HepG2 (cell line): ENCODE results near the gene HRCT1. TPM values are rescaled to one million over a fixed set of nuclear protein-coding genes. Genes with fewer than 3 reads are reported as not detected.

Experiments used
- ATAC-seq: fragments of 200-7000 bp; cut with Tn5 transposase; 3 replicates; pipeline ENCODE4 v1.9.1; 2020; ENCODE audit warnings: mild to moderate bottlenecking, moderate library complexity
- BruUV-seq: library from RNA; stranded (reverse); fragments of 400-500 nt; replicated peaks from 2 replicates; lab custom pipeline; 2021; lab: Mats Ljungman, UMichigan
- CTCF ChIA-PET: fragments of 300-600 bp; formaldehyde crosslinking; extraction: SDS; loops from one replicate; lab custom pipeline; 2021; ENCODE audit warnings: low total read pairs, inconsistent platforms, low intra/inter-chr PET ratio; lab: Yijun Ruan, JAX
- POLR2A ChIA-PET: fragments of 350-600 bp; sonication (Branson Sonifier 250); formaldehyde crosslinking; loops from one replicate; lab custom pipeline; 2020; ENCODE audit warnings: antibody characterized with exemption, inconsistent platforms; lab: Yijun Ruan, JAX
- DNase-seq: peaks from one replicate; pipeline ENCODE4 v3.0.0-alpha.2; 2015; ENCODE audit warnings: low spot score
- FAIRE-seq: peaks from 3 replicates; lab custom pipeline; 2011; peaks lifted over from hg19 to GRCh38; lab: Jason Lieb, UNC
- H2AFZ ChIP-seq: one replicate; pipeline ENCODE4 v1.6.1; 2011; ENCODE audit warnings: low read length, inconsistent platforms
- H3K27ac ChIP-seq: fragments of 300-600 bp; 3 replicates; pipeline ENCODE4 v1.8.0; 2011; ENCODE audit warnings: mixed run types, mild to moderate bottlenecking, mixed read lengths, low read length, inconsistent platforms; ENCODE audit not compliant: insufficient read depth; ENCODE audit errors: extremely low read length
- H3K27me3 ChIP-seq, 2 experiments: fragments of 200-600 bp in 1 of 2; 2 replicates in 1 of 2; 3 replicates in 1 of 2; pipeline versions ENCODE4 v1.6.0 to v1.8.0; 2011; ENCODE audit warnings: low read length in 2 of 2, mild to moderate bottlenecking in 2 of 2, moderate library complexity in 2 of 2, inconsistent platforms in 1 of 2; ENCODE audit not compliant: insufficient read depth in 2 of 2, control insufficient read depth in 1 of 2
- H3K36me3 ChIP-seq, 2 experiments: fragments of 200-600 bp in 1 of 2; replicated peaks in 1 of 2; 2 replicates in 1 of 2; 3 replicates in 1 of 2; pipeline versions ENCODE4 v1.5.1 to v1.8.0; 2011; ENCODE audit warnings: low read length in 2 of 2, inconsistent platforms in 1 of 2; ENCODE audit not compliant: insufficient read depth in 2 of 2, control insufficient read depth in 1 of 2
- H3K4me1 ChIP-seq: 2 replicates; pipeline ENCODE4 v1.5.1; 2012; ENCODE audit warnings: low read length, inconsistent platforms; ENCODE audit not compliant: insufficient read depth
- H3K4me2 ChIP-seq: 2 replicates; pipeline ENCODE4 v1.6.0; 2011; ENCODE audit warnings: low read depth, low read length, inconsistent platforms
- H3K4me3 ChIP-seq, 3 experiments: fragments of 200-600 bp in 1 of 3; sonication (generic), shearing (Covaris generic) in 1 of 3; replicated peaks in 1 of 3; 2 replicates each; pipeline ENCODE4 v1.5.1; 2011 to 2016; ENCODE audit warnings: low read length in 3 of 3, inconsistent platforms in 2 of 3, low read depth in 2 of 3, mild to moderate bottlenecking in 2 of 3, control low read depth in 1 of 3, mixed read lengths in 1 of 3; ENCODE audit not compliant: insufficient read depth in 1 of 3
- H3K79me2 ChIP-seq: one replicate; pipeline ENCODE4 v1.6.1; 2011; ENCODE audit warnings: low read length, inconsistent platforms; ENCODE audit not compliant: insufficient read depth
- H3K9ac ChIP-seq: 2 replicates; pipeline ENCODE4 v1.6.0; 2011; ENCODE audit warnings: mild to moderate bottlenecking, low read depth, low read length, inconsistent platforms; ENCODE audit not compliant: insufficient read depth
- H3K9me3 ChIP-seq: 2 replicates; pipeline ENCODE4 v1.5.1; 2012; ENCODE audit warnings: mild to moderate bottlenecking, low read length
- H4K20me1 ChIP-seq: 2 replicates; pipeline ENCODE4 v1.6.0; 2011; ENCODE audit warnings: inconsistent platforms, mild to moderate bottlenecking, low read length, moderate library complexity; ENCODE audit not compliant: insufficient read depth
- CCAR2 ChIP-seq: fragments of 200-400 bp; formaldehyde crosslinking; optimal IDR thresholded peaks from 2 replicates; pipeline ENCODE3; 2018; ENCODE audit warnings: low read depth, mild to moderate bottlenecking, low read length, moderate library complexity
- ELF1 ChIP-seq: sonication (generic); formaldehyde crosslinking; IDR thresholded peaks from 2 replicates; pipeline ENCODE4 v1.4.0; 2020; ENCODE audit warnings: missing genetic modification reagents
- POLR2G ChIP-seq: fragments of 200-400 bp; formaldehyde crosslinking; IDR thresholded peaks from 2 replicates; pipeline ENCODE4 v1.6.1; 2018; ENCODE audit warnings: mild to moderate bottlenecking, low read depth, low read length, moderate library complexity
- PRDM4 ChIP-seq: sonication (generic); formaldehyde crosslinking; IDR thresholded peaks from 2 replicates; pipeline ENCODE4 v1.9.0; 2021; ENCODE audit warnings: missing genetic modification reagents, borderline replicate concordance
- RAD51 ChIP-seq: fragments of 450-650 bp; IDR thresholded peaks from 2 replicates; pipeline ENCODE4 v1.6.1; 2016; ENCODE audit warnings: borderline replicate concordance
- SIX4 ChIP-seq: sonication (generic); formaldehyde crosslinking; IDR thresholded peaks from 2 replicates; pipeline ENCODE4 v1.4.0; 2020; ENCODE audit warnings: missing genetic modification reagents
- ZNF160 ChIP-seq: sonication (generic); formaldehyde crosslinking; IDR thresholded peaks from 2 replicates; pipeline ENCODE4 v1.8.0; 2022; ENCODE audit warnings: mild to moderate bottlenecking, inconsistent platforms, missing genetic modification reagents
- ZNF224 ChIP-seq: sonication (generic); formaldehyde crosslinking; IDR thresholded peaks from 2 replicates; pipeline ENCODE4 v1.5.0; 2020; ENCODE audit warnings: mild to moderate bottlenecking, missing genetic modification reagents
- ZNF317 ChIP-seq: sonication (generic); formaldehyde crosslinking; IDR thresholded peaks from 2 replicates; pipeline ENCODE4 v1.5.0; 2020; ENCODE audit warnings: mild to moderate bottlenecking, missing genetic modification reagents
- ZNF34 ChIP-seq: sonication (generic); formaldehyde crosslinking; IDR thresholded peaks from 2 replicates; pipeline ENCODE4 v1.4.0; 2020; ENCODE audit warnings: mild to moderate bottlenecking, missing genetic modification reagents, borderline replicate concordance
- ZNF350 ChIP-seq: sonication (generic); formaldehyde crosslinking; IDR thresholded peaks from 2 replicates; pipeline ENCODE4 v1.4.0; 2020; ENCODE audit warnings: mild to moderate bottlenecking, low read depth, missing genetic modification reagents, borderline replicate concordance
- ZNF564 ChIP-seq: sonication (generic); formaldehyde crosslinking; IDR thresholded peaks from 2 replicates; pipeline ENCODE4 v1.8.1; 2023; ENCODE audit warnings: mild to moderate bottlenecking, missing genetic modification reagents
- ZNF674 ChIP-seq: sonication (generic); formaldehyde crosslinking; IDR thresholded peaks from 2 replicates; pipeline ENCODE4 v1.5.0; 2020; ENCODE audit warnings: low read depth, mild to moderate bottlenecking, missing genetic modification reagents
- ZNF768 ChIP-seq: sonication (generic); formaldehyde crosslinking; IDR thresholded peaks from 2 replicates; pipeline ENCODE4 v1.4.0; 2020; ENCODE audit warnings: missing genetic modification reagents
- WGBS: methylation state at CpG from one replicate; pipeline ENCODE4 v1.1.6; 2017; ENCODE audit warnings: low lambda C conversion rate; 5-methylcytosine and 5-hydroxymethylcytosine counted together
- in situ Hi-C: cut with HindIII; loops from 2 replicates; pipeline ENCODE4 v1.10.0; 2017; ENCODE audit warnings: low pct_unique_long_range_greater_than_20kb; ENCODE audit not compliant: extremely low pct_ligation_motif_present
- intact Hi-C: fragments of 100-400 bp; cut with micrococcal nuclease; formaldehyde crosslinking; loops from one replicate; pipeline ENCODE4 v1.10.0; 2022; ENCODE audit not compliant: unreplicated experiment
- polyA plus RNA-seq, 8 experiments: library from polyadenylated mRNA; depleted of rRNA in 3 of 8; stranded (reverse) in 7 of 8; unstranded in 1 of 8; fragments of >200 nt; fragmentation: Illumina TruSeq in 4 of 8; extraction: Trizol in 4 of 8; gene quantifications; 2 replicates each; pipeline versions ENCODE4 v1.2.1 to v1.2.3, GENCODE V29; 2011 to 2016; ENCODE audit warnings: low read depth in 4 of 8, missing spikeins in 1 of 8, mixed read lengths in 1 of 8; ENCODE audit not compliant: insufficient read depth in 1 of 8
- total RNA-seq, 5 experiments: library from RNA; depleted of rRNA; stranded (reverse); fragments of >200 nt; fragmentation: Illumina TruSeq; extraction: Trizol; gene quantifications; 2 replicates each; pipeline ENCODE4 v1.2.3, GENCODE V29; 2016; ENCODE audit warnings: low read depth in 1 of 5

The HRCT1 gene
- total and polyA plus RNA-seq, 2 of the 13 experiments (the other 11 are each of a cell fraction or from before 2014, with no cell fraction given) = 0.13 TPM; not detected in 1

- TF ChIP-seq ZNF317 (CRISPR knock-in tag) (no peak), ZNF224 (CRISPR knock-in tag) (no peak), CCAR2 (no peak), ZNF674 (CRISPR knock-in tag) (no peak)
Observed at GRCh38 chr9:35904338-35904737, 1.7 kb upstream of the HRCT1 start (continued).

GRCh38 chr9:35905051-35905781 lies 786 bp upstream of the HRCT1 start:
- peaks cover 66% of the 10 kb centered on the region for H3K4me1 ChIP-seq
- WGBS = 43% methylated on average over 6 of the region's 8 CpGs
- ATAC-seq = peak; percentile 7; the same call in 1 of the 3 replicates

More at GRCh38 chr9:35905051-35905781, 786 bp upstream of the HRCT1 start:
- no peaks in the 10 kb centered on the region for H3K79me2 ChIP-seq
- H3K4me3 ChIP-seq = peak overlapping the region in 1 of 3 experiments; percentile 67; a peak in 1 of 6 replicates
- H3K9me3 ChIP-seq = no peaks in the 10 kb centered on the region
- H4K20me1 ChIP-seq = no peaks in the 10 kb centered on the region
- no peak overlapping the region for H3K27ac ChIP-seq
- CTCF ChIA-PET = no interaction called here
- H3K4me2 ChIP-seq = peak overlapping the region; percentile 96
- no peak overlapping the region for H2AFZ ChIP-seq
- H3K36me3 ChIP-seq = no peaks in the 10 kb centered on the region
- no peak for FAIRE-seq
- no TSS peak for BruUV-seq
- in situ Hi-C loops (no loop called here), intact Hi-C loops (no loop called here)
- H3K9ac ChIP-seq = no peak overlapping the region
- peaks cover 0 to 11% of the 10 kb centered on the region in 2 experiments; a peak in 2 of 5 replicates for H3K27me3 ChIP-seq
- POLR2A ChIA-PET = interaction anchor here (1.1 kb wide), 1 partner anchor 91 kb away, joined by 3 read pairs; the partner anchor contains the start of gene HINT2
- DNase-seq = no peak
- no peak for TF ChIP-seq SIX4 (CRISPR knock-in tag)
- no peak for TF ChIP-seq ZNF160 (CRISPR knock-in tag)
- peak; percentile 80; the same call in 1 of the 2 replicates for TF ChIP-seq ZNF768 (CRISPR knock-in tag)
- no peak for TF ChIP-seq RAD51
- 0 out of 2 replicates have a peak, but pooled peaks have one; percentile 13 for TF ChIP-seq ZNF350 (CRISPR knock-in tag)
- no peak for TF ChIP-seq ELF1
- no peak for TF ChIP-seq POLR2G
- TF ChIP-seq ZNF564 (CRISPR knock-in tag) = no peak
- no peak for TF ChIP-seq ZNF34 (CRISPR knock-in tag)
- no peak for TF ChIP-seq PRDM4
- TF ChIP-seq, all 625 proteins: peak for 2
